Stimulated activated effector memory CD8-positive, alpha-beta T cell treated with anti-CD3 and anti-CD28 coated beads, Interleukin-12 subunit alpha, Interleukin-12 subunit beta, amount 100 ng/mL, for 72 hours (primary cell): ENCODE results near the gene POT1.

Source experiments
- ATAC-seq: fragments of 150-1000 bp; cut with Tn5 transposase; 2 replicates; pipeline ENCODE4 v1.10.0; 2021
- DNase-seq, 2 donors: peaks; one replicate each; pipeline ENCODE4 v3.0.0; 2021 to 2022; ENCODE audit warnings: low spot score in 2 of 2
- H3K27ac Mint-ChIP-seq: one replicate; pipeline ENCODE4 v1.8.0; 2022; ENCODE audit warnings: mild to moderate bottlenecking, mixed read lengths
- H3K36me3 Mint-ChIP-seq: one replicate; pipeline ENCODE4 v1.8.0; 2022; ENCODE audit warnings: mild to moderate bottlenecking, mixed read lengths
- H3K4me1 Mint-ChIP-seq: one replicate; pipeline ENCODE4 v1.8.0; 2022; ENCODE audit warnings: mixed read lengths
- H3K4me3 Mint-ChIP-seq: one replicate; pipeline ENCODE4 v1.8.0; 2022; ENCODE audit warnings: mild to moderate bottlenecking, mixed read lengths
- H3K9me3 Mint-ChIP-seq: one replicate; pipeline ENCODE4 v1.8.0; 2022; ENCODE audit warnings: mixed read lengths

The POT1 gene

GRCh38 chr7:124799448-124799847 lies 130.2 kb downstream of the POT1 start:
- no peaks in the 10 kb centered on the region for H3K4me1 Mint-ChIP-seq
- DNase-seq (no peak), ATAC-seq (no peak)
- H3K27ac Mint-ChIP-seq, result no peak overlapping the region
- no peaks in the 10 kb centered on the region for H3K36me3 Mint-ChIP-seq
- H3K9me3 Mint-ChIP-seq, result peaks cover 12% of the 10 kb centered on the region
- H3K4me3 Mint-ChIP-seq, result no peak overlapping the region

GRCh38 chr7:124796771-124797170 lies 132.9 kb downstream of the POT1 start:
- Mint-ChIP-seq H3K9me3 (peaks cover 14% of the 10 kb centered on the region), H3K4me3 (no peak overlapping the region), H3K4me1 (no peaks in the 10 kb centered on the region), H3K36me3 (no peaks in the 10 kb centered on the region), H3K27ac (no peak overlapping the region)
- DNase-seq (no peak), ATAC-seq (no peak)

GRCh38 chr7:124792696-124793095 lies 136.9 kb downstream of the POT1 start:
- no peaks in the 10 kb centered on the region for H3K36me3 Mint-ChIP-seq
- H3K4me1 Mint-ChIP-seq, result no peaks in the 10 kb centered on the region
- ATAC-seq, result no peak
- no peak for DNase-seq
- peaks cover 14% of the 10 kb centered on the region for H3K9me3 Mint-ChIP-seq
- no peak overlapping the region for H3K4me3 Mint-ChIP-seq
- H3K27ac Mint-ChIP-seq, result no peak overlapping the region

- Mint-ChIP-seq H3K36me3 (no peaks in the 10 kb centered on the region), H3K4me3 (no peak overlapping the region), H3K4me1 (no peaks in the 10 kb centered on the region), H3K9me3 (peaks cover 11% of the 10 kb centered on the region), H3K27ac (no peak overlapping the region)
- ATAC-seq (no peak), DNase-seq (no peak)
Measured at GRCh38 chr7:124792002-124792401, 137.6 kb downstream of the POT1 start.

GRCh38 chr7:124791426-124791825 lies 138.2 kb downstream of the POT1 start:
- no peak overlapping the region for H3K4me3 Mint-ChIP-seq
- H3K9me3 Mint-ChIP-seq, result peaks cover 11% of the 10 kb centered on the region
- H3K27ac Mint-ChIP-seq, result no peak overlapping the region
- no peaks in the 10 kb centered on the region for H3K4me1 Mint-ChIP-seq
- no peak for DNase-seq
- no peak for ATAC-seq
- H3K36me3 Mint-ChIP-seq, result no peaks in the 10 kb centered on the region

GRCh38 chr7:124790645-124791044 lies 139.0 kb downstream of the POT1 start:
- Mint-ChIP-seq H3K4me1 (no peaks in the 10 kb centered on the region), H3K9me3 (peaks cover 4% of the 10 kb centered on the region), H3K4me3 (no peak overlapping the region), H3K27ac (no peak overlapping the region), H3K36me3 (no peaks in the 10 kb centered on the region)
- DNase-seq (no peak), ATAC-seq (no peak)

- no peak for DNase-seq
- H3K27ac Mint-ChIP-seq, result no peak overlapping the region
- no peaks in the 10 kb centered on the region for H3K4me1 Mint-ChIP-seq
- no peaks in the 10 kb centered on the region for H3K9me3 Mint-ChIP-seq
- no peak for ATAC-seq
- H3K4me3 Mint-ChIP-seq, result no peak overlapping the region
- H3K36me3 Mint-ChIP-seq, result no peaks in the 10 kb centered on the region
Measured at GRCh38 chr7:124785994-124786393, 143.6 kb downstream of the POT1 start.

GRCh38 chr7:124784879-124785818 lies 144.5 kb downstream of the POT1 start:
- H3K36me3 Mint-ChIP-seq, result no peaks in the 10 kb centered on the region

GRCh38 chr7:124783271-124783670 lies 146.4 kb downstream of the POT1 start:
- no peak overlapping the region for H3K27ac Mint-ChIP-seq
- H3K36me3 Mint-ChIP-seq, result no peaks in the 10 kb centered on the region
- no peaks in the 10 kb centered on the region for H3K4me1 Mint-ChIP-seq
- ATAC-seq, result no peak
- DNase-seq, result no peak
- no peak overlapping the region for H3K4me3 Mint-ChIP-seq
- no peaks in the 10 kb centered on the region for H3K9me3 Mint-ChIP-seq

More at GRCh38 chr7:124784879-124785818, 144.5 kb downstream of the POT1 start:
- Mint-ChIP-seq H3K4me3 (no peak overlapping the region), H3K4me1 (no peaks in the 10 kb centered on the region), H3K9me3 (no peaks in the 10 kb centered on the region), H3K27ac (no peak overlapping the region)
- DNase-seq, result no peak
- no peak for ATAC-seq

GRCh38 chr7:124781907-124782734 lies 147.5 kb downstream of the POT1 start:
- H3K27ac Mint-ChIP-seq, result no peak overlapping the region
- H3K36me3 Mint-ChIP-seq, result no peaks in the 10 kb centered on the region
- H3K4me3 Mint-ChIP-seq, result no peak overlapping the region
- H3K4me1 Mint-ChIP-seq, result no peaks in the 10 kb centered on the region
- H3K9me3 Mint-ChIP-seq, result no peaks in the 10 kb centered on the region
- no peak for DNase-seq
- peak; percentile 26 for ATAC-seq

GRCh38 chr7:124781418-124781817 lies 148.2 kb downstream of the POT1 start:
- Mint-ChIP-seq H3K9me3 (no peaks in the 10 kb centered on the region), H3K4me1 (no peaks in the 10 kb centered on the region), H3K27ac (no peak overlapping the region), H3K4me3 (no peak overlapping the region), H3K36me3 (no peaks in the 10 kb centered on the region)
- DNase-seq (no peak), ATAC-seq (no peak)

GRCh38 chr7:124780608-124781007 lies 149.0 kb downstream of the POT1 start:
- H3K4me3 Mint-ChIP-seq, result no peak overlapping the region
- no peak for DNase-seq
- H3K9me3 Mint-ChIP-seq, result no peaks in the 10 kb centered on the region
- no peaks in the 10 kb centered on the region for H3K36me3 Mint-ChIP-seq
- ATAC-seq, result no peak
- no peaks in the 10 kb centered on the region for H3K4me1 Mint-ChIP-seq
- H3K27ac Mint-ChIP-seq, result no peak overlapping the region

GRCh38 chr7:124780056-124780455 lies 149.6 kb downstream of the POT1 start:
- DNase-seq, result no peak
- H3K36me3 Mint-ChIP-seq, result no peaks in the 10 kb centered on the region

GRCh38 chr7:124779620-124780019 lies 150.0 kb downstream of the POT1 start:
- no peak for ATAC-seq
- Mint-ChIP-seq H3K4me1 (no peaks in the 10 kb centered on the region), H3K4me3 (no peak overlapping the region), H3K9me3 (no peaks in the 10 kb centered on the region), H3K36me3 (no peaks in the 10 kb centered on the region), H3K27ac (no peak overlapping the region)
- no peak for DNase-seq

More at GRCh38 chr7:124780056-124780455, 149.6 kb downstream of the POT1 start:
- ATAC-seq, result no peak
- H3K9me3 Mint-ChIP-seq, result no peaks in the 10 kb centered on the region
- no peak overlapping the region for H3K4me3 Mint-ChIP-seq
- H3K4me1 Mint-ChIP-seq, result no peaks in the 10 kb centered on the region
- H3K27ac Mint-ChIP-seq, result no peak overlapping the region

- H3K36me3 Mint-ChIP-seq, result no peaks in the 10 kb centered on the region
- no peak overlapping the region for H3K27ac Mint-ChIP-seq
- ATAC-seq, result no peak
Measured at GRCh38 chr7:124779194-124779593, 150.4 kb downstream of the POT1 start.

GRCh38 chr7:124777268-124777667 lies 152.4 kb downstream of the POT1 start:
- Mint-ChIP-seq H3K4me1 (no peaks in the 10 kb centered on the region), H3K36me3 (no peaks in the 10 kb centered on the region), H3K9me3 (no peaks in the 10 kb centered on the region), H3K27ac (no peak overlapping the region), H3K4me3 (no peak overlapping the region)
- ATAC-seq, result no peak
- DNase-seq, result no peak

More at GRCh38 chr7:124779194-124779593, 150.4 kb downstream of the POT1 start:
- Mint-ChIP-seq H3K4me3 (no peak overlapping the region), H3K9me3 (no peaks in the 10 kb centered on the region), H3K4me1 (no peaks in the 10 kb centered on the region)
- DNase-seq, result no peak
